Colonic mucosa (tissue), 4 donors: ENCODE results near the gene ADK. TPM values are rescaled to one million over a fixed set of nuclear protein-coding genes. Genes with fewer than 3 reads are reported as not detected.
"Not testable (repeated sequence)": the region's sequence is repeated elsewhere in the genome, so short reads cannot be mapped to it uniquely, and the experiment has no call there.

Experiments used
- DNase-seq: peaks from one replicate; pipeline ENCODE4 v3.0.0-alpha.2; 2020
- H3K27ac ChIP-seq: fragments of 200-600 bp; one replicate; pipeline ENCODE4 v1.8.0; 2021
- H3K27me3 ChIP-seq: fragments of 200-600 bp; one replicate; pipeline ENCODE4 v1.8.0; 2021
- H3K36me3 ChIP-seq: fragments of 200-600 bp; one replicate; pipeline ENCODE4 v1.8.0; 2021
- H3K4me1 ChIP-seq: fragments of 200-600 bp; one replicate; pipeline ENCODE4 v1.8.0; 2021; ENCODE audit warnings: mild to moderate bottlenecking
- H3K4me3 ChIP-seq: fragments of 200-600 bp; one replicate; pipeline ENCODE4 v1.8.0; 2021
- H3K9ac ChIP-seq, 2 donors: one replicate each; pipeline ENCODE4 v1.7.0; 2013; ENCODE audit warnings: control low read depth in 2 of 2, low read depth in 2 of 2, low read length in 2 of 2
- H3K9me3 ChIP-seq: fragments of 200-600 bp; one replicate; pipeline ENCODE4 v1.8.0; 2021
- intact Hi-C: fragments of 100-400 bp; cut with DNase I; formaldehyde crosslinking; loops from one replicate; pipeline ENCODE4 v1.14.1; 2022
- total RNA-seq, 2 donors: library from RNA; stranded (reverse); fragmentation: NEBNext Ultra II Directional in 1 of 2; extraction: Animal tissue kit (Norgen Biotek cat#: 25700) in 1 of 2; gene quantifications; one replicate each; pipeline ENCODE4 v1.2.1, GENCODE V29; 2021
- TF ChIP-seq, protein P1 (sequence below): fragments of 200-600 bp; IDR thresholded peaks from one replicate; pipeline ENCODE4 v1.8.0; 2022; ENCODE audit warnings: antibody characterized with exemption, mild to moderate bottlenecking
- donor health status: healthy.
- donor health status: DM: no; HTN: no; CAD: no.
- donor health status: DM: no; HTN: no; CAD: no.

ADK gene
- total RNA-seq, 2 donors from 2014 or later = 20.2 to 27.6 TPM

DNA sequence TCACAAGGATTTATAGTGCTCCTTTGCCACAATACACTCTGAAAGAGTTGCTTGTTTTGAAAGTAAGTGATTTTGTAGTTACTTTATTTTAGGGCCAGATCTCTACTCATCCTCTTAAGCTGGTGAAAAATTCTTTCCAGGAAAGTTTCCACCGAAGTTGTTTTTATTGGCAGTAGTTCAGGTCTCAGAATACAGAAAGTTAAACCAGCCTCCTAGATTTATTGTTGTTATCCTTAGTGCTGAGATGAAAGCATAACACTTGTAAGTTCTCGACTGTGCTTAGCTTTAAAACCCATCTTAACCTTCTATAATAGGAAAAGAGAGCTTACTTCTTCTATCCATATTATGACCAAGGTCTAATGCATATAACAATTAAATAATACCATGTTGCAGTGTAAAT, 5.9 kb upstream of the ADK start:
- no peak overlapping the region for H3K27ac ChIP-seq
- TF ChIP-seq, protein P1, sequence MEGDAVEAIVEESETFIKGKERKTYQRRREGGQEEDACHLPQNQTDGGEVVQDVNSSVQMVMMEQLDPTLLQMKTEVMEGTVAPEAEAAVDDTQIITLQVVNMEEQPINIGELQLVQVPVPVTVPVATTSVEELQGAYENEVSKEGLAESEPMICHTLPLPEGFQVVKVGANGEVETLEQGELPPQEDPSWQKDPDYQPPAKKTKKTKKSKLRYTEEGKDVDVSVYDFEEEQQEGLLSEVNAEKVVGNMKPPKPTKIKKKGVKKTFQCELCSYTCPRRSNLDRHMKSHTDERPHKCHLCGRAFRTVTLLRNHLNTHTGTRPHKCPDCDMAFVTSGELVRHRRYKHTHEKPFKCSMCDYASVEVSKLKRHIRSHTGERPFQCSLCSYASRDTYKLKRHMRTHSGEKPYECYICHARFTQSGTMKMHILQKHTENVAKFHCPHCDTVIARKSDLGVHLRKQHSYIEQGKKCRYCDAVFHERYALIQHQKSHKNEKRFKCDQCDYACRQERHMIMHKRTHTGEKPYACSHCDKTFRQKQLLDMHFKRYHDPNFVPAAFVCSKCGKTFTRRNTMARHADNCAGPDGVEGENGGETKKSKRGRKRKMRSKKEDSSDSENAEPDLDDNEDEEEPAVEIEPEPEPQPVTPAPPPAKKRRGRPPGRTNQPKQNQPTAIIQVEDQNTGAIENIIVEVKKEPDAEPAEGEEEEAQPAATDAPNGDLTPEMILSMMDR = no peak
- peaks cover 7% of the 10 kb centered on the region for H3K4me1 ChIP-seq
- no peaks in the 10 kb centered on the region for H3K27me3 ChIP-seq
- DNase-seq = no peak
- no peaks in the 10 kb centered on the region for H3K9me3 ChIP-seq
- no peak overlapping the region for H3K9ac ChIP-seq
- intact Hi-C loops = loop anchor here (10.0 kb wide), 1 partner anchor 90 kb away; no protein-coding TSS in a partner anchor
- no peak overlapping the region for H3K4me3 ChIP-seq
- H3K36me3 ChIP-seq = no peaks in the 10 kb centered on the region

DNA sequence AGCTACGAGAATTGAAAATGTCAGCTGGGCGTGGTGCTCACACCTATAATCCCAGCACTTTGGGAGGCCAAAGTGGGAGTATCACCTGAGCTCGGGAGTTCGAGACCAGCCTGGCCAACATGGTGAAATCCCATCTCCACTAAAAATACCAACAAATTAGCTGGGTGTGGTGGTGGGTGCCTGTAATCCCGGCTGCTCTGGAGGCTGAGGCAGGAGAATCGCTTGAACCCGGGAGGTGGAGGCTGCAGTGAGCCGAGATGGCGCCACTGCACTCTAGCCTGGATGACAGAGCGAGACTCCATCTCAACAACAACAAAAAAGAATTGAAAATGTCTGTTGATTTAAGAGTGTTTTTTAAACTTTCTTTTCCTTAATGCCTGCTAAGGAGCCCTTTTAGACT, 4.0 kb upstream of the ADK start:
- H3K9me3 ChIP-seq, H3K27ac ChIP-seq, H3K4me3 ChIP-seq, DNase-seq, H3K36me3 ChIP-seq, H3K27me3 ChIP-seq, H3K9ac ChIP-seq, H3K4me1 ChIP-seq: not testable (repeated sequence)
- intact Hi-C loops = loop anchor here (10.0 kb wide), 1 partner anchor 88 kb away; no protein-coding TSS in a partner anchor

DNA sequence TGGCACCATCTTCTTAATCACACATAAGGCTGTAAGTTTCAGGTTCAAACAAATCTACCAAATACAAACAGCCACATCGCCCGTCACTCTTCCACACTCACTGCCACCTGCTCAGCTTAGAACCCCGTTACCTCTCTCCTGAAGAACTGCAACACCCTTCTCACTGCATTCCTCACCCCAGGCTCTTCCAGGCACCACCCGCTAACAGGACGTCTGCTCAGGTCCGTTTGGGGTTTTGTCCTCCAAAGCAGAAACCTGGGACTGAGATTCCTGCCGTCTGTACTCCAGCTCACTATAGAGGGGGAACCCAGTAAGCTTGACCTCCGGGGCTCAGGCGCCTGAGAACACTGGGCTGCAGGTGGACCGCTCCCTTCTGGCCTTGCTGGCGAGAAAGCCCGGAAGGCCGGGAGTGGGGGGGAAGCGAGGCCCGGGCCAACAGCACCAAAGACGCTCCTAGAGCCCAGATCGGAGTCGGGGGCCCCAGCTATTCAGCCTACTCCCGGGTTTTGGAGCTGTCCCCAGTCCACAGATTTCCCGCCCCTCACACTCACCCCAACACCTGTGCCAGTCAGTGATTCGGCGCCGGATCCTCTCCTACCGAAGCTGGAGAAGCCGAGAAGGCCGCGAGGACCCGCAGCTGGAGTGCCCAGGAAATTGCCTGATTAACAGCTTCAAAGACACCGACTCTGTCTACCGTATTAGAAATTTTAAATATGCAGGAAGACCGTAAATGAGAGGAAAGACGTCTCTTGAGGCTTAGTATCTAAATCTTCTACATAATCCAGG, 624 bp upstream of the ADK start, which contains the start of gene AP3M1:
Gene AP3M1, minus strand, starts transcription at position 625 of the 786 bp plus-strand sequence. CDS start 12,449 bp downstream, outside the sequence.
- intact Hi-C loops = no loop called here
- H3K9me3 ChIP-seq = no peaks in the 10 kb centered on the region
- TF ChIP-seq, protein P1 = no peak
- DNase-seq = peak; percentile 86
- H3K27ac ChIP-seq = peak within 1 kb of the TSS; percentile 83
- no peaks in the 10 kb centered on the region for H3K27me3 ChIP-seq
- peaks cover 5% of the 10 kb centered on the region for H3K4me1 ChIP-seq
- peak within 1 kb of the TSS; percentile 82 for H3K4me3 ChIP-seq
- no peaks in the 10 kb centered on the region for H3K36me3 ChIP-seq
- H3K9ac ChIP-seq = peak within 1 kb of the TSS; percentile 81 to 85

DNA sequence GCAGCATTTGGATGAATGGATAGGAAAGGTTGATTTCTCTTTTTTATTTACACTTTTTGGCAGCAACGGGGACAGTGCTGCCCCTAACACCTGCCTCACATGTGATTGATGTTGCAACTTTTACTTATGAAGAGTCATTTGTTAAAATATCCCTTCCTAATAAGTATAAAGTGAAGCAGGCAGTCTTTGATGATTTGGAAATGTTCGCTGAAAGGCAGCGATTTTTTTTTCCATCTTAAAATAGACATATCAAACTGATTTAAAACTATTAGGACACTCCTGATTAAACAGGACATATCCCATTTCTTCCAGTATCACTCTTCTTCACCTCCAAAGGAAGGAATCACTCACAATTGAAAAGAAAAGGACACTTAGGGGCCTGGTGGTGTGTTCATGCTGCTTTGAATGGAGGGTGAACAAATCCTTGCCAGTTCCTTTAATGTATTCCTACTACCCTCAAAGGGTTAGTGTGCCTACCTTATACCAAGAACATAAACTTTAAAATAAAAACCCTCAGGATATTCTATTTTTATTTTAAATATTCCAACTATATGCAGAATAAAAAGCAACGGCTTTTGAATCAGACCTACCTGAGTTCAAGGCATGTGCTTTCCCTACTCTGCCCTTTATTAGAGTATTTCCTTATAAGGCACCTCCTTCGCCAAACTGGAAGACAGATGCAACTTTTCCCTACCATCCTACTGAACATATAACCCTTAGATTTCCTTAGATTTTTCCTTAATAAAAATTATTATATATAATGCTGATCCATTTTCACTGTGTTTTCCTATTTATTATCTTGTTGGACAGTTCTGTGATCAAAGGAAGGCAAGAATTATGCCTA, 1.1 kb downstream of the ADK start:
- TF ChIP-seq, protein P1 = no peak
- no peak for DNase-seq
- no peak overlapping the region for H3K27ac ChIP-seq
- intact Hi-C loops = no loop called here
- no peaks in the 10 kb centered on the region for H3K36me3 ChIP-seq
- H3K9ac ChIP-seq = peak overlapping the region; percentile 81 to 85
- peak overlapping the region; percentile 82 for H3K4me3 ChIP-seq
- no peaks in the 10 kb centered on the region for H3K4me1 ChIP-seq
- H3K9me3 ChIP-seq = no peaks in the 10 kb centered on the region
- no peaks in the 10 kb centered on the region for H3K27me3 ChIP-seq

DNA sequence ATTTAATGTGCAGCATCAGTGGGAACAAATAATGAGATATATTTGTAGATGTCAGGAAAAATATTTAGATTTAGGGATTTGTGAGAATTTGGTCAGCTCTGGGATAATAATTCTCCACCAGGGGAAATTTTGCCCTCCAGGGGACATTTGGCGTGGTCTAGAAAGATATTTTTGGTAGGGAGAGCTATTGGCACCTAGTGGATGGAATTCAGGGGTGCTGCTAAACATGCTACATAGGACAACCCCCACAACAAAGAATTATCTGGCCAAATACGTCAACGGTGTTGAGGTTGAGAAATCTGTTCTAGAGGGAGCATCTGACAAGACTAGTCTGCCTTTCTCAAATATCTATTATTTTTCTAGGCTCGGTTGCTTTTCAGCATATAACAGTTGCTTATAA, 2.1 kb downstream of the ADK start:
- H3K9ac ChIP-seq = no peak overlapping the region
- intact Hi-C loops = no loop called here
- no peaks in the 10 kb centered on the region for H3K9me3 ChIP-seq
- H3K4me1 ChIP-seq = no peaks in the 10 kb centered on the region
- no peaks in the 10 kb centered on the region for H3K36me3 ChIP-seq
- H3K4me3 ChIP-seq = no peak overlapping the region
- TF ChIP-seq, protein P1 = no peak
- H3K27ac ChIP-seq = no peak overlapping the region
- no peak for DNase-seq
- no peaks in the 10 kb centered on the region for H3K27me3 ChIP-seq
